Measurements from ENCODE around the gene MCM7. TPM values are rescaled to one million over a fixed set of nuclear protein-coding genes. Genes with fewer than 3 reads are reported as not detected.
"Not testable (repeated sequence)": the region's sequence is repeated elsewhere in the genome, so short reads cannot be mapped to it uniquely, and the experiment has no call there.

MCM7 gene
- 39.5 and 44.2 TPM in 2 replicates for polyA plus RNA-seq (2011; rRNA removed)
- 56.9 and 63.1 TPM in 2 replicates for polyA minus RNA-seq (2011; rRNA and poly(A)+ RNA removed)

GRCh38 chr7:100101016-100101862 lies at the start of gene MCM7, which contains the start of gene AP4M1:
Gene MCM7 (minus strand): TSS chr7:100101397. CDS start chr7:100101294, 103 bp downstream.
Gene AP4M1 (plus strand): TSS chr7:100101643. CDS start chr7:100101715, 72 bp downstream.
- Histone ChIP-seq H3K4me3 (ENCODE audit: low read depth, low read length) (peak within 1 kb of the TSS; percentile 77), H3K27me3 (ENCODE audit: control insufficient read depth, insufficient read depth, low read length) (no peaks in the 10 kb centered on the region), H3K9me3 (ENCODE audit: control insufficient read depth, insufficient read depth, low read length) (peaks cover 2% of the 10 kb centered on the region; the same call in 1 of the 2 replicates), H3K27ac (ENCODE audit: low read depth, low read length) (peak within 1 kb of the TSS; percentile 88)
- TF ChIP-seq CTCF (IDR thresholded peaks at IDR 0.05; ENCODE audit: low read depth, low read length), result no peak
- ChIA-PET POLR2A (interaction anchor here (0.6 to 4.8 kb wide), 13 partner anchors 8 to 1017 kb away, joined by 3 to 67 read pairs (median 5); partner anchors contain the start of genes COPS6, MBLAC1 and ZCWPW1), CTCF (interaction anchor here (0.7 to 2.4 kb wide), 5 partner anchors 18 to 188 kb away, joined by 3 to 13 read pairs (median 4); no protein-coding TSS in a partner anchor)
- peak; percentile 98 for DNase-seq (ENCODE audit: low read depth, low spot score)

- TF ChIP-seq CTCF (IDR thresholded peaks at IDR 0.05; ENCODE audit: low read depth, low read length), result no peak
- peak; percentile 99 for DNase-seq (ENCODE audit: low read depth, low spot score)
- Histone ChIP-seq H3K9me3 (ENCODE audit: control insufficient read depth, insufficient read depth, low read length) (no peaks in the 10 kb centered on the region; the same call in 1 of the 2 replicates), H3K27me3 (ENCODE audit: control insufficient read depth, insufficient read depth, low read length) (no peaks in the 10 kb centered on the region), H3K4me3 (ENCODE audit: low read depth, low read length) (peak within 1 kb of the TSS; percentile 97), H3K27ac (ENCODE audit: low read depth, low read length) (no peak within 1 kb of the TSS)
- ChIA-PET CTCF (interaction anchor here (0.6 to 1.0 kb wide), 3 partner anchors 16 to 332 kb away, joined by 3 to 4 read pairs (median 3); no protein-coding TSS in a partner anchor), POLR2A (interaction anchor here (0.7 to 1.6 kb wide), 6 partner anchors 9 to 281 kb away, joined by 3 to 9 read pairs (median 4); partner anchors contain the start of genes GAL3ST4, GPC2, MEPCE and ZCWPW1)
Measured at GRCh38 chr7:100148559-100149328, 47.5 kb upstream of the MCM7 start, which contains the start of gene LAMTOR4. Gene LAMTOR4 (plus strand): TSS chr7:100148918. CDS start chr7:100148973, 55 bp downstream.

GRCh38 chr7:100148225-100148558 lies 47.0 kb upstream of the MCM7 start:
- H3K27me3 ChIP-seq (ENCODE audit: control insufficient read depth, insufficient read depth, low read length), result no peaks in the 10 kb centered on the region
- H3K9me3 ChIP-seq (ENCODE audit: control insufficient read depth, insufficient read depth, low read length), result no peaks in the 10 kb centered on the region; the same call in 1 of the 2 replicates
- CTCF ChIA-PET, result interaction anchor here (0.6 to 3.2 kb wide), 4 partner anchors 15 to 333 kb away, joined by 3 to 32 read pairs (median 4); no protein-coding TSS in a partner anchor
- TF ChIP-seq CTCF (IDR thresholded peaks at IDR 0.05; ENCODE audit: low read depth, low read length), result no peak
- H3K27ac ChIP-seq (ENCODE audit: low read depth, low read length), result no peak overlapping the region
- DNase-seq (ENCODE audit: low read depth, low spot score), result no peak
- POLR2A ChIA-PET, result interaction anchor here (0.6 to 1.6 kb wide), 6 partner anchors 9 to 282 kb away, joined by 3 to 9 read pairs (median 7); partner anchors contain the start of genes GAL3ST4, GPC2, MEPCE and ZCWPW1
- peak overlapping the region; percentile 43 for H3K4me3 ChIP-seq (ENCODE audit: low read depth, low read length)

GRCh38 chr7:100147278-100147677 lies 46.1 kb upstream of the MCM7 start:
- CTCF ChIA-PET, result interaction anchor here (0.7 to 3.2 kb wide), 2 partner anchors 15 to 199 kb away, joined by 5 to 32 read pairs; no protein-coding TSS in a partner anchor

GRCh38 chr7:100146350-100146749 lies 45.2 kb upstream of the MCM7 start:
- CTCF ChIA-PET, result interaction anchor here (0.6 to 3.2 kb wide), 3 partner anchors 11 to 202 kb away, joined by 3 to 32 read pairs (median 3); no protein-coding TSS in a partner anchor
- H3K27ac ChIP-seq (ENCODE audit: low read depth, low read length); POLR2A ChIA-PET; H3K4me3 ChIP-seq (ENCODE audit: low read depth, low read length); H3K27me3 ChIP-seq (ENCODE audit: control insufficient read depth, insufficient read depth, low read length); H3K9me3 ChIP-seq (ENCODE audit: control insufficient read depth, insufficient read depth, low read length); DNase-seq (ENCODE audit: low read depth, low spot score): not testable (repeated sequence)

More at GRCh38 chr7:100147278-100147677, 46.1 kb upstream of the MCM7 start:
- Histone ChIP-seq H3K27me3 (ENCODE audit: control insufficient read depth, insufficient read depth, low read length) (no peaks in the 10 kb centered on the region), H3K27ac (ENCODE audit: low read depth, low read length) (no peak overlapping the region), H3K4me3 (ENCODE audit: low read depth, low read length) (no peak overlapping the region), H3K9me3 (ENCODE audit: control insufficient read depth, insufficient read depth, low read length) (no peaks in the 10 kb centered on the region; the same call in 1 of the 2 replicates)
- no peak for TF ChIP-seq CTCF (IDR thresholded peaks at IDR 0.05; ENCODE audit: low read depth, low read length)
- no peak for DNase-seq (ENCODE audit: low read depth, low spot score)
- POLR2A ChIA-PET, result no interaction called here
